Glutamatergic neuron (in vitro differentiated cells): Measurements from ENCODE around the gene CNTRL. TPM values are rescaled to one million over a fixed set of nuclear protein-coding genes. Genes with fewer than 3 reads are reported as not detected.
A peak's percentile ranks its signal among the peaks of the same experiment; 100 is the strongest.

Source experiments
- DNase-seq: peaks from one replicate; pipeline ENCODE4 v3.0.0; 2022
- H3K27ac Mint-ChIP-seq: one replicate; pipeline ENCODE4 v1.8.0; 2020; ENCODE audit warnings: mild to moderate bottlenecking, mixed read lengths, inconsistent platforms; ENCODE audit not compliant: unreplicated experiment
- H3K27me3 Mint-ChIP-seq: one replicate; pipeline ENCODE4 v1.8.0; 2020; ENCODE audit warnings: mild to moderate bottlenecking, moderate library complexity, mixed read lengths, inconsistent platforms; ENCODE audit not compliant: unreplicated experiment
- H3K36me3 Mint-ChIP-seq: one replicate; pipeline ENCODE4 v1.8.0; 2020; ENCODE audit warnings: mild to moderate bottlenecking, mixed read lengths, inconsistent platforms; ENCODE audit not compliant: unreplicated experiment
- H3K4me1 Mint-ChIP-seq: one replicate; pipeline ENCODE4 v1.8.0; 2020; ENCODE audit warnings: mild to moderate bottlenecking, low read depth, mixed read lengths, inconsistent platforms; ENCODE audit not compliant: unreplicated experiment
- H3K4me3 Mint-ChIP-seq: one replicate; pipeline ENCODE4 v1.8.0; 2020; ENCODE audit warnings: mild to moderate bottlenecking, mixed read lengths, inconsistent platforms; ENCODE audit not compliant: unreplicated experiment
- H3K9me3 Mint-ChIP-seq: one replicate; pipeline ENCODE4 v1.8.0; 2020; ENCODE audit warnings: mild to moderate bottlenecking, moderate library complexity, mixed read lengths, inconsistent platforms; ENCODE audit not compliant: unreplicated experiment
- CTCF ChIP-seq: fragments of 200-600 bp; sonication (generic); IDR thresholded peaks from one replicate; pipeline ENCODE4 v1.5.0; 2021; ENCODE audit not compliant: partially characterized antibody, unreplicated experiment
- total RNA-seq: library from RNA; stranded (reverse); fragmentation: NEBNext Ultra II Directional; extraction: Animal tissue kit (Norgen Biotek cat#: 25700); gene quantifications from one replicate; pipeline ENCODE4 v1.2.1, GENCODE V29; 2021; ENCODE audit not compliant: unreplicated experiment

Gene CNTRL
- total RNA-seq, 1 donor from 2014 or later: 9.5 TPM

GRCh38 chr9:121194730-121195129 is 120.0 kb downstream of the CNTRL start:
- Mint-ChIP-seq H3K4me1 (peaks cover 9% of the 10 kb centered on the region), H3K27ac (no peak overlapping the region), H3K27me3 (no peaks in the 10 kb centered on the region), H3K4me3 (no peak overlapping the region), H3K9me3 (no peaks in the 10 kb centered on the region), H3K36me3 (no peaks in the 10 kb centered on the region)
- no peak for DNase-seq
- TF ChIP-seq CTCF: no peak

GRCh38 chr9:121196389-121196788 is 121.6 kb downstream of the CNTRL start:
- TF ChIP-seq CTCF: no peak
- no peak overlapping the region for H3K4me3 Mint-ChIP-seq
- peaks cover 14% of the 10 kb centered on the region for H3K4me1 Mint-ChIP-seq
- H3K27me3 Mint-ChIP-seq: peaks cover 5% of the 10 kb centered on the region
- H3K36me3 Mint-ChIP-seq: no peaks in the 10 kb centered on the region
- DNase-seq: no peak
- peaks cover 3% of the 10 kb centered on the region for H3K9me3 Mint-ChIP-seq
- no peak overlapping the region for H3K27ac Mint-ChIP-seq

GRCh38 chr9:121197132-121197531 is 122.4 kb downstream of the CNTRL start:
- no peak overlapping the region for H3K4me3 Mint-ChIP-seq
- peaks cover 5% of the 10 kb centered on the region for H3K27me3 Mint-ChIP-seq
- peaks cover 14% of the 10 kb centered on the region for H3K4me1 Mint-ChIP-seq
- no peaks in the 10 kb centered on the region for H3K36me3 Mint-ChIP-seq
- no peak overlapping the region for H3K27ac Mint-ChIP-seq
- TF ChIP-seq CTCF: peak; percentile 32
- peaks cover 6% of the 10 kb centered on the region for H3K9me3 Mint-ChIP-seq
- DNase-seq: no peak

GRCh38 chr9:121198512-121199042 is 123.8 kb downstream of the CNTRL start:
- no peak for TF ChIP-seq CTCF
- Mint-ChIP-seq H3K4me3 (no peak overlapping the region), H3K27ac (no peak overlapping the region), H3K9me3 (peaks cover 9% of the 10 kb centered on the region), H3K4me1 (peaks cover 14% of the 10 kb centered on the region), H3K27me3 (peaks cover 5% of the 10 kb centered on the region), H3K36me3 (no peaks in the 10 kb centered on the region)
- no peak for DNase-seq

- Mint-ChIP-seq H3K4me1 (peaks cover 14% of the 10 kb centered on the region), H3K36me3 (no peaks in the 10 kb centered on the region), H3K9me3 (peaks cover 9% of the 10 kb centered on the region), H3K27me3 (peaks cover 5% of the 10 kb centered on the region), H3K4me3 (peak overlapping the region; percentile 94), H3K27ac (no peak overlapping the region)
- no peak for DNase-seq
- TF ChIP-seq CTCF: no peak
These were observed 125.2 kb downstream of the CNTRL start for GRCh38 chr9:121199921-121200320.
